Measurements from ENCODE around the gene PTPRD. TPM values are rescaled to one million over a fixed set of nuclear protein-coding genes. Genes with fewer than 3 reads are reported as not detected.

PTPRD gene
- total and polyA plus RNA-seq, 2 of the 4 experiments (the other 2 are of a cell fraction): 0.07 to 0.18 TPM

DNA sequence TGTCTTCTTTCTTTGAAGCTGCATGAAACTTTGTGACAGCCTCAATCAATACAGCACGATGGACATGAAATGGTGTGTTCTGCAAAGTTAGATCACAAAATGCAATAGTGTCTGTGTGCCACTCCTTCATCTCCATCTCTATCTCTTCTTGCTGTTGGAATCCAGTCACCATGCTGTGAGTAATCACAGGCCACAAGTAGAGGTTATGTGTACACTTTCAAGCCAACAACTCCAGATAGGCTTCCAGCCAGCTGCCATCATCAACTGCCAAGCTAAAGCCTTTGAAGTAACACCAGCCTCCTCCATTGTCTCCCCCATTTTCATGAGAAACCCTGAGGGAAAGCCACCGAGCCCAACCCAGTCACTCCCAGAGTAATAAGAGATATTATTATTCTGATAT is 360.6 kb downstream of the PTPRD start:
- Histone ChIP-seq H4K20me1 (ENCODE audit: insufficient read depth, low read length) (no peaks in the 10 kb centered on the region), H3K79me1 (ENCODE audit: low read depth in 1 of 2, low read length in 2 of 2) (no peaks in the 10 kb centered on the region), H2BK120ac (ENCODE audit: low read depth, low read length) (no peak overlapping the region), H3K9ac (ENCODE audit: low read depth, low read length) (no peak overlapping the region), H4K5ac (ENCODE audit: low read depth, low read length) (no peak overlapping the region), H2BK5ac (ENCODE audit: low read depth, low read length, poor library complexity, severe bottlenecking) (no peak overlapping the region), H2BK20ac (ENCODE audit: low read depth, low read length) (no peak overlapping the region), H3K18ac (ENCODE audit: low read depth, low read length) (no peak overlapping the region), H3K9me3 (ENCODE audit: control insufficient read depth, insufficient read depth, low read length) (no peaks in the 10 kb centered on the region), H4K91ac (ENCODE audit: insufficient read depth, low read depth, low read length) (no peak overlapping the region), H3K27me3 (ENCODE audit: control insufficient read depth, insufficient read depth, low read length) (no peaks in the 10 kb centered on the region), H2AK9ac (replicated peaks; ENCODE audit: low read depth, low read length, poor library complexity) (no peak overlapping the region), H3K4me3 (ENCODE audit: insufficient read depth, low read depth, low read length) (no peak overlapping the region), H4K8ac (ENCODE audit: low read depth in 2 of 2, low read length in 2 of 2) (no peak overlapping the region), H3K4me2 (ENCODE audit: low read depth, low read length) (no peak overlapping the region), H2AK5ac (ENCODE audit: low read depth, low read length) (no peak overlapping the region), H3K23ac (ENCODE audit: low read depth, low read length) (no peak overlapping the region), H3K27ac (ENCODE audit: insufficient read depth, low read length) (no peak overlapping the region), H3K4ac (ENCODE audit: low read depth, low read length) (no peak overlapping the region), H3K36me3 (ENCODE audit: control insufficient read depth, insufficient read depth, low read length) (no peaks in the 10 kb centered on the region), H2AFZ (replicated peaks; ENCODE audit: low read length, poor library complexity) (no peak overlapping the region), H3K4me1 (ENCODE audit: control insufficient read depth, insufficient read depth, low read length) (no peaks in the 10 kb centered on the region), H3K14ac (replicated peaks; ENCODE audit: low read depth, low read length) (no peak overlapping the region), H2BK15ac (ENCODE audit: low read depth, low read length) (no peak overlapping the region), H3K56ac (ENCODE audit: extremely low read depth, insufficient read depth, low read length) (no peak overlapping the region), H3K9me1 (ENCODE audit: insufficient read depth, low read length) (no peaks in the 10 kb centered on the region)
- TF ChIP-seq RAD21 (IDR thresholded peaks at IDR 0.05; ENCODE audit: low read length) (no peak), SMC3 (IDR thresholded peaks at IDR 0.05; ENCODE audit: low read depth, low read length) (no peak), RCOR1 (IDR thresholded peaks at IDR 0.05; ENCODE audit: insufficient replicate concordance, low read length) (no peak), POLR2A (IDR thresholded peaks at IDR 0.05; ENCODE audit: low read depth, low read length) (no peak), NFE2L2 (IDR thresholded peaks at IDR 0.05; ENCODE audit: low read depth, low read length) (no peak), MAFK (IDR thresholded peaks at IDR 0.05; ENCODE audit: low read depth, low read length) (no peak), MAZ (IDR thresholded peaks at IDR 0.05; ENCODE audit: borderline replicate concordance, low read depth, low read length) (no peak), FOS (IDR thresholded peaks at IDR 0.05; ENCODE audit: low read depth, low read length) (no peak)
- TF ChIP-seq, protein P1, sequence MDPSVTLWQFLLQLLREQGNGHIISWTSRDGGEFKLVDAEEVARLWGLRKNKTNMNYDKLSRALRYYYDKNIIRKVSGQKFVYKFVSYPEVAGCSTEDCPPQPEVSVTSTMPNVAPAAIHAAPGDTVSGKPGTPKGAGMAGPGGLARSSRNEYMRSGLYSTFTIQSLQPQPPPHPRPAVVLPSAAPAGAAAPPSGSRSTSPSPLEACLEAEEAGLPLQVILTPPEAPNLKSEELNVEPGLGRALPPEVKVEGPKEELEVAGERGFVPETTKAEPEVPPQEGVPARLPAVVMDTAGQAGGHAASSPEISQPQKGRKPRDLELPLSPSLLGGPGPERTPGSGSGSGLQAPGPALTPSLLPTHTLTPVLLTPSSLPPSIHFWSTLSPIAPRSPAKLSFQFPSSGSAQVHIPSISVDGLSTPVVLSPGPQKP (IDR thresholded peaks at IDR 0.05; ENCODE audit: borderline replicate concordance, low read depth, low read length): no peak
- POLR2A ChIA-PET (ENCODE audit: unreplicated experiment): no interaction called here
- no TSS peak for BruUV-seq (replicated peaks)
- CTCF ChIA-PET: no interaction called here
- intact Hi-C loops (cut with micrococcal nuclease): no loop called here
- dilution Hi-C loops (cut with HindIII; ENCODE audit: low sequenced_read_pairs, unreplicated experiment): no loop called here
- DNase-seq (no peak), ATAC-seq (ENCODE audit: low read depth) (no peak)
- WGBS, 2 experiments (ENCODE audit: extremely low coverage in 2 of 2, insufficient read length in 1 of 2): no CpG with 5 or more reads among the region's 2 CpGs
- in situ Hi-C loops (cut with MboI; ENCODE audit: low sequenced_read_pairs): no loop called here
